Measurements from ENCODE around the gene FTCDNL1.

FTCDNL1 gene

GRCh38 chr2:199810422-199811171 lies 40.4 kb downstream of the FTCDNL1 start:
- FAIRE-seq (no peak), DNase-seq (ENCODE audit: insufficient read length, low spot score) (no peak)
- no peak for TF ChIP-seq CTCF (IDR thresholded peaks at IDR 0.05; ENCODE audit: insufficient read depth, missing control alignments)

- FAIRE-seq (no peak), DNase-seq (ENCODE audit: insufficient read length, low spot score) (no peak)
Observed at GRCh38 chr2:199807966-199808365, 43.0 kb downstream of the FTCDNL1 start.

GRCh38 chr2:199806179-199806578 lies 44.8 kb downstream of the FTCDNL1 start:
- no peak for TF ChIP-seq CTCF (IDR thresholded peaks at IDR 0.05; ENCODE audit: insufficient read depth, missing control alignments)
- FAIRE-seq (no peak), DNase-seq (ENCODE audit: insufficient read length, low spot score) (no peak)

More at GRCh38 chr2:199807966-199808365, 43.0 kb downstream of the FTCDNL1 start:
- TF ChIP-seq CTCF (IDR thresholded peaks at IDR 0.05; ENCODE audit: insufficient read depth, missing control alignments), result no peak

GRCh38 chr2:199804831-199805230 lies 46.2 kb downstream of the FTCDNL1 start:
- FAIRE-seq (no peak), DNase-seq (ENCODE audit: insufficient read length, low spot score) (no peak)
- TF ChIP-seq CTCF (IDR thresholded peaks at IDR 0.05; ENCODE audit: insufficient read depth, missing control alignments), result no peak

GRCh38 chr2:199798831-199799580 lies 52.0 kb downstream of the FTCDNL1 start:
- DNase-seq (ENCODE audit: insufficient read length, low spot score), result no peak
- FAIRE-seq, result no peak
- no peak for TF ChIP-seq CTCF (IDR thresholded peaks at IDR 0.05; ENCODE audit: insufficient read depth, missing control alignments)

- TF ChIP-seq CTCF (IDR thresholded peaks at IDR 0.05; ENCODE audit: insufficient read depth, missing control alignments), result no peak
- DNase-seq (ENCODE audit: insufficient read length, low spot score) (no peak), FAIRE-seq (no peak)
Observed at GRCh38 chr2:199797431-199798403, 53.3 kb downstream of the FTCDNL1 start.
